GM23338 (cell line): Measurements from ENCODE around the gene NIPSNAP3A. TPM values are rescaled to one million over a fixed set of nuclear protein-coding genes. Genes with fewer than 3 reads are reported as not detected.

Experiments
- ATAC-seq: fragments of 200-7000 bp; cut with Tn5 transposase; 3 replicates; pipeline ENCODE4 v1.9.1; 2020
- DNase-seq: peaks from one replicate; pipeline ENCODE4 v3.0.0-alpha.2; 2015; ENCODE audit warnings: low spot score
- H2AFZ ChIP-seq: fragments of 200-600 bp; sonication (generic); 2 replicates; pipeline ENCODE4 v1.8.0; 2016; ENCODE audit warnings: antibody characterized with exemption, mild to moderate bottlenecking, moderate library complexity
- H3F3A ChIP-seq: fragments of 200-600 bp; sonication (generic); replicated peaks from 2 replicates; pipeline ENCODE4 v1.8.0; 2017; ENCODE audit warnings: antibody characterized with exemption, mixed run types, low read depth
- H3K27ac ChIP-seq: fragments of 200-600 bp; sonication (generic); 2 replicates; pipeline ENCODE4 v1.6.1; 2016; ENCODE audit warnings: low read depth
- H3K27me3 ChIP-seq: fragments of 200-600 bp; sonication (generic); 2 replicates; pipeline ENCODE4 v1.8.0; 2016; ENCODE audit warnings: mild to moderate bottlenecking, mixed run types, moderate library complexity; ENCODE audit not compliant: insufficient read depth
- H3K36me3 ChIP-seq: fragments of 200-600 bp; sonication (generic); 2 replicates; pipeline ENCODE4 v1.8.0; 2016; ENCODE audit warnings: mild to moderate bottlenecking; ENCODE audit not compliant: insufficient read depth
- H3K4me1 ChIP-seq: fragments of 200-600 bp; sonication (generic); 2 replicates; pipeline ENCODE4 v1.8.0; 2016; ENCODE audit warnings: mild to moderate bottlenecking, moderate library complexity; ENCODE audit not compliant: insufficient read depth
- H3K4me2 ChIP-seq: fragments of 200-600 bp; sonication (generic); 2 replicates; pipeline ENCODE4 v1.7.1; 2017; ENCODE audit warnings: mixed run types
- H3K4me3 ChIP-seq: fragments of 200-600 bp; sonication (generic); 2 replicates; pipeline ENCODE4 v1.6.1; 2016; ENCODE audit warnings: mixed run types
- H3K79me2 ChIP-seq: fragments of 200-600 bp; sonication (generic); replicated peaks from 2 replicates; pipeline ENCODE4 v1.8.0; 2017; ENCODE audit warnings: mild to moderate bottlenecking; ENCODE audit not compliant: insufficient read depth
- H3K9me2 ChIP-seq: fragments of 200-600 bp; sonication (generic); 2 replicates; pipeline ENCODE4 v1.8.0; 2017; ENCODE audit not compliant: insufficient read depth
- H4K20me1 ChIP-seq: fragments of 200-600 bp; sonication (generic); replicated peaks from 2 replicates; pipeline ENCODE4 v1.8.0; 2017; ENCODE audit warnings: mild to moderate bottlenecking; ENCODE audit not compliant: insufficient read depth
- H3K27ac Mint-ChIP-seq: 2 replicates; pipeline ENCODE4 v1.8.0; 2020; ENCODE audit warnings: inconsistent platforms, mild to moderate bottlenecking, moderate library complexity, mixed read lengths
- H3K27me3 Mint-ChIP-seq: 3 replicates; pipeline ENCODE4 v1.8.0; 2022; ENCODE audit warnings: low read depth, mild to moderate bottlenecking, moderate library complexity, mixed read lengths, inconsistent platforms; ENCODE audit not compliant: insufficient read depth, poor library complexity
- H3K36me3 Mint-ChIP-seq: 3 replicates; pipeline ENCODE4 v1.8.0; 2021; ENCODE audit warnings: low read depth, mild to moderate bottlenecking, inconsistent platforms, moderate library complexity, mixed read lengths
- H3K4me1 Mint-ChIP-seq: 3 replicates; pipeline ENCODE4 v1.8.0; 2020; ENCODE audit warnings: mild to moderate bottlenecking, inconsistent platforms, mixed read lengths
- H3K4me3 Mint-ChIP-seq: 3 replicates; pipeline ENCODE4 v1.8.0; 2021; ENCODE audit warnings: moderate library complexity, mild to moderate bottlenecking, inconsistent platforms, mixed read lengths
- H3K9me3 Mint-ChIP-seq: 3 replicates; pipeline ENCODE4 v1.8.0; 2020; ENCODE audit warnings: moderate library complexity, mild to moderate bottlenecking, inconsistent platforms, mixed read lengths
- CREB1 ChIP-seq: fragments of 250-450 bp; sonication (Bioruptor Pico); IDR thresholded peaks from 2 replicates; pipeline ENCODE4 v1.5.0; 2020; ENCODE audit warnings: low read depth, mild to moderate bottlenecking, moderate library complexity
- CTCF ChIP-seq, 2 experiments: fragments of 200-600 bp in 1 of 2; sonication (generic) in 1 of 2; conservative IDR thresholded peaks; 2 replicates each; pipeline versions ENCODE4 v1.5.1 to v1.6.1; 2016 to 2017; ENCODE audit warnings: antibody characterized with exemption in 2 of 2, low read depth in 2 of 2, mild to moderate bottlenecking in 2 of 2, moderate library complexity in 1 of 2
- ETS1 ChIP-seq: IDR thresholded peaks from 2 replicates; pipeline ENCODE4 v1.6.1; 2016; ENCODE audit warnings: antibody characterized with exemption
- EZH2 ChIP-seq: fragments of 200-600 bp; sonication (generic); IDR thresholded peaks from one replicate; pipeline ENCODE4 v1.8.0; 2017; ENCODE audit warnings: antibody characterized with exemption, mild to moderate bottlenecking, low read depth; ENCODE audit not compliant: unreplicated experiment
- EZH2phosphoT487 ChIP-seq: fragments of 200-600 bp; sonication (generic); IDR thresholded peaks from one replicate; pipeline ENCODE4 v1.8.1; 2018; ENCODE audit warnings: antibody characterized with exemption; ENCODE audit not compliant: unreplicated experiment
- JUNB ChIP-seq: IDR thresholded peaks from one replicate; pipeline ENCODE4 v1.6.1; 2016; ENCODE audit warnings: antibody characterized with exemption; ENCODE audit not compliant: unreplicated experiment
- NANOG ChIP-seq: IDR thresholded peaks from 2 replicates; pipeline ENCODE4 v1.6.1; 2016; ENCODE audit warnings: antibody characterized with exemption, borderline replicate concordance
- POLR2AphosphoS5 ChIP-seq: IDR thresholded peaks from 2 replicates; pipeline ENCODE4 v1.6.1; 2016; ENCODE audit warnings: antibody characterized with exemption, low read depth
- REST ChIP-seq: IDR thresholded peaks from one replicate; pipeline ENCODE4 v1.6.1; 2018; ENCODE audit warnings: antibody characterized with exemption; ENCODE audit not compliant: unreplicated experiment
- STAT1 ChIP-seq: IDR thresholded peaks from one replicate; pipeline ENCODE4 v1.6.1; 2016; ENCODE audit warnings: antibody characterized with exemption; ENCODE audit not compliant: unreplicated experiment
- ZNF114 ChIP-seq: fragments of 250-450 bp; sonication (Bioruptor Pico); IDR thresholded peaks from 2 replicates; pipeline ENCODE4 v1.5.0; 2020; ENCODE audit warnings: mild to moderate bottlenecking, moderate library complexity
- ZNF331 ChIP-seq: fragments of 250-450 bp; sonication (Bioruptor Pico); IDR thresholded peaks from 2 replicates; pipeline ENCODE4 v1.5.0; 2020; ENCODE audit warnings: low read depth, mild to moderate bottlenecking, moderate library complexity
- ZNF462 ChIP-seq: fragments of 250-450 bp; sonication (Bioruptor Pico); IDR thresholded peaks from 2 replicates; pipeline ENCODE4 v1.5.0; 2020; ENCODE audit warnings: mild to moderate bottlenecking, moderate library complexity
- polyA plus RNA-seq: library from polyadenylated mRNA; unstranded; fragments of >200 nt; fragmentation: Nextera tagmentation; extraction: Ambion mirVana; gene quantifications from 2 replicates; pipeline ENCODE4 v1.2.1, GENCODE V29; 2016
- total RNA-seq: library from RNA; depleted of rRNA; stranded (reverse); fragments of >200 nt; shearing (Covaris generic); gene quantifications from 2 replicates; pipeline ENCODE4 v1.2.3, GENCODE V29; 2014

The NIPSNAP3A gene
- total and polyA plus RNA-seq, 2 experiments from 2014 or later = 9.6 to 13.0 TPM

- TF ChIP-seq STAT1 = no peak
- TF ChIP-seq ZNF331 = no peak
- TF ChIP-seq CREB1 = no peak
- TF ChIP-seq EZH2 = no peak
- TF ChIP-seq POLR2AphosphoS5 = no peak
- no peak for TF ChIP-seq REST
- no peak for TF ChIP-seq EZH2phosphoT487
- no peak for TF ChIP-seq JUNB
- TF ChIP-seq ZNF114 (CRISPR knock-in tag) = no peak
- no peak for TF ChIP-seq ETS1
- TF ChIP-seq NANOG = no peak
- TF ChIP-seq CTCF (conservative IDR thresholded peaks at IDR 0.05; ENCODE audit: low read depth in 2 of 2) = no peak
- no peak for TF ChIP-seq ZNF462 (CRISPR knock-in tag)
- Histone ChIP-seq H3K4me2 (no peak overlapping the region), H3K27ac (no peak overlapping the region), H3K9me2 (no peaks in the 10 kb centered on the region), H3K27me3 (no peaks in the 10 kb centered on the region), H3K4me3 (no peak overlapping the region), H3K36me3 (no peaks in the 10 kb centered on the region), H3F3A (no peaks in the 10 kb centered on the region), H2AFZ (no peak overlapping the region), H4K20me1 (no peaks in the 10 kb centered on the region), H3K4me1 (no peaks in the 10 kb centered on the region), H3K79me2 (no peaks in the 10 kb centered on the region)
- Mint-ChIP-seq H3K36me3 (peaks cover 49% of the 10 kb centered on the region), H3K4me1 (no peaks in the 10 kb centered on the region), H3K27me3 (no peaks in the 10 kb centered on the region), H3K9me3 (no peaks in the 10 kb centered on the region), H3K27ac (no peak overlapping the region), H3K4me3 (no peak overlapping the region)
- ATAC-seq (no peak), DNase-seq (no peak)
Measured at GRCh38 chr9:104786293-104786692, 38.8 kb downstream of the NIPSNAP3A start.
